Measurements from ENCODE around the gene CERS2.

GRCh38 chr1:151002611-151003010, 28.0 kb upstream of the CERS2 start:
- TF ChIP-seq CTCF (IDR thresholded peaks at IDR 0.05 in 8 of 11, conservative IDR thresholded peaks at IDR 0.05 in 3 of 11) = no peak
- no peak for TF ChIP-seq POLR2AphosphoS5 (IDR thresholded peaks at IDR 0.05)

Measured in spleen (tissue), 7 donors.